ENCODE results near the gene ZBTB7C.

ZBTB7C gene

DNA sequence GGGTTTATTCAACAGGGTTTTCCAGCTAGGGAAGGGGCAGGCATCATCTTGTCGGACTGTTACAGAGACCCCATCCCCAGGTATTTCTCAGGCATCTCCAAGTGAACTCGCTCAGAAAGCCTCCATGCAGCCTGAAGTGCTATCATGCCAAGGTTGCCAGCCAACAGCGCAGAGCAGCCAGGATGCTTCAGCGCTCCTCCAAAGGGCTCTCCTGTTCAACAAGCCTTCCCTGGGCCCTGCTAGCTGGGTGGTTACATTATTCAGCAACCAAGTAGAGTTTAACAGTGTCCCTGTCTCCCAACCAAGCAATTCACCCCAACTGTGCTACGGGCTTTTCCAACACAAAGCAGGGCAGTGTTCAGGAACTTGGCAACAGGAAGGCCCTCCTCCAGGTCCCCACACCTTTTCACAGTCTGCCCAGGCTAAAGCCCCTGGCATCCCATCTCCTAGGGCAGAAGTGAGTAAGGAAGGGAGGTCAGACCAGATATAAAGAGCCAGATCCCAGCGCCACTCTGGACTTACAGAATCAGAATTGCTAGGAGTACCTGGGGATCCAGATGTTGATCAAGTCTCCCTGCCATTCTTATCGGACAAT, 52.9 kb downstream of the ZBTB7C start:
- CTCF ChIA-PET = no interaction called here
- no peak for TF ChIP-seq L3MBTL2 (conservative IDR thresholded peaks at IDR 0.05)
- no peak for TF ChIP-seq ELF4 (IDR thresholded peaks at IDR 0.05)
- TF ChIP-seq, protein P1, sequence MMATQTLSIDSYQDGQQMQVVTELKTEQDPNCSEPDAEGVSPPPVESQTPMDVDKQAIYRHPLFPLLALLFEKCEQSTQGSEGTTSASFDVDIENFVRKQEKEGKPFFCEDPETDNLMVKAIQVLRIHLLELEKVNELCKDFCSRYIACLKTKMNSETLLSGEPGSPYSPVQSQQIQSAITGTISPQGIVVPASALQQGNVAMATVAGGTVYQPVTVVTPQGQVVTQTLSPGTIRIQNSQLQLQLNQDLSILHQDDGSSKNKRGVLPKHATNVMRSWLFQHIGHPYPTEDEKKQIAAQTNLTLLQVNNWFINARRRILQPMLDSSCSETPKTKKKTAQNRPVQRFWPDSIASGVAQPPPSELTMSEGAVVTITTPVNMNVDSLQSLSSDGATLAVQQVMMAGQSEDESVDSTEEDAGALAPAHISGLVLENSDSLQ (IDR thresholded peaks at IDR 0.05) = no peak
- TF ChIP-seq LEF1 (IDR thresholded peaks at IDR 0.05; ENCODE audit: borderline replicate concordance) = no peak
- no peak for TF ChIP-seq BHLHE40 (IDR thresholded peaks at IDR 0.05; ENCODE audit: borderline replicate concordance)
- no peak for TF ChIP-seq TARDBP (IDR thresholded peaks at IDR 0.05)
- TF ChIP-seq ARNT (IDR thresholded peaks at IDR 0.05) = no peak
- TF ChIP-seq FOXK2 (IDR thresholded peaks at IDR 0.05) = no peak
- TF ChIP-seq ZNF384 (IDR thresholded peaks at IDR 0.05) = no peak
- no peak for TF ChIP-seq FOXM1 (IDR thresholded peaks at IDR 0.05; ENCODE audit: borderline replicate concordance)
- no peak for TF ChIP-seq NFRKB (IDR thresholded peaks at IDR 0.05)
- no peak for DNase-seq (ENCODE audit: extremely low spot score)
- POLR2A ChIA-PET = no interaction called here

DNA sequence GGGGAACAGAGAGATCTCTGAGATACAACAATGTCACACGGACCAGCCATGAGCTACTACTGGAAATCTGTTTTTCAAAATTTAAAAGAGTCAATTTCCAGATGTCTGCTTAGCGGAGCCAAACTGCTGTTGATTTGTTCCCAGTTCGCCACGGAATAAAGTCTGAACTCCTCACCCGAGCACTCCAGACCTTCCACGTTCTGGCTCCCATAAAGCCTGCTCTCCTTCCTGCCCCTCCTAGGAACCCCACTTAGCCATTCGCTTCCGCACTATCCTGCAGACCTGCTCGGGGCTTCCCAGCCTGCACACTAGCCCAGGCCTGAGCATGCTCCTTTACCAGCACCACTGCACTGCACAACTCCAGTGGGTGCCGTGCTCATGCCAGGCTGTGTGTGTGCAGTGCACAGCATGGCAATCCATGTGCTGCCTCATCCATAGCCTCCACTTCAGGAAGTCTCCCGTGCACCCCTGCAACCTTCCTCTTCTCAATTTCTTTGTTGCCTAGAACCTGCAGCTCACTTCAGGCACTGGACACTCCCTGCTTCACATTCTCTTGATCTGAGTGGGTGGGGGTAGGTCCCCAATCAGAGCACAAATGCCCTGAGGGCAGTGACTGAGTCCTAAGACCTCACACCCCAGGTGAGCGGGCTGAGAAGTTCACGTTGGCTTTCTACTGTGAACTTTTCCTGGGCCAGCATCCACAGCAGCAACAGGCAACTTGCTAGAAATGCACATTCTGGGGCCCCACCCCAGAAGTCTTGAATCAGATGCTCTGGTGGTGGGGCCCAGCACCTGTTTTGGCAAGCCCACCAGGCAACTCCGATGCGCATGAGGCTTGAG, 53.7 kb downstream of the ZBTB7C start:
- DNase-seq (ENCODE audit: extremely low spot score) = no peak
- ChIA-PET CTCF (no interaction called here), POLR2A (no interaction called here)
- TF ChIP-seq CTBP1 (IDR thresholded peaks at IDR 0.05; ENCODE audit: borderline replicate concordance) = no peak
- no peak for TF ChIP-seq FOXA1 (IDR thresholded peaks at IDR 0.05)
- TF ChIP-seq ARNT (IDR thresholded peaks at IDR 0.05) = no peak
- no peak for TF ChIP-seq FOXK2 (IDR thresholded peaks at IDR 0.05)
- TF ChIP-seq SP1 (IDR thresholded peaks at IDR 0.05) = no peak
- TF ChIP-seq ZNF384 (IDR thresholded peaks at IDR 0.05) = no peak
- no peak for TF ChIP-seq BHLHE40 (IDR thresholded peaks at IDR 0.05; ENCODE audit: borderline replicate concordance)

DNA sequence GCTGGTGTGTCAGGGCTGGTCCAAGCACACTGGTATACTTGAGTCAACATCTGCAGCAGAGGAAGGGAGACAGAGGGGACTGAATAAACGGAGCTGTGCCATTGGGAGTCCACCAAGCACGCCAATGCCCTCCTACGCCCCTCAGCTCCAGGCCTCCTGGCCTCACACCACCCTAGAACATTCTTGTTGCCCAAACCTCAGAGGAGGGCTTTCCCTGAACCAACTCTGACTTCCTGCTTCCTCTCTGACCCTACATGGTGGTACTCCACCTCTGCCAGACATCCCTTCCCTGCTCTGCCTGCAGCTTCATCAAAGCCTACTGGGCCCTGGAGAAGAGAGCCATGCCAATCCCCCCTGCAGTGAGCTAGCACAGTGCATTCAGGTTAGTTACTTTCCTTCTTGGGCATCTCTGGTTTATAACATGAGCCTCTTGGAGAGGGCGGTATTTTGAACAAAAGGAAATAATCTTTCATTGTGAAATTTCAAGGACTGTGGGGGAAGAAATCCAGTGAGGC, 54.4 kb downstream of the ZBTB7C start:
- no peak for TF ChIP-seq ARNT (IDR thresholded peaks at IDR 0.05)
- TF ChIP-seq FOXK2 (IDR thresholded peaks at IDR 0.05) = no peak
- no peak for TF ChIP-seq HDGF (IDR thresholded peaks at IDR 0.05; ENCODE audit: borderline replicate concordance)
- TF ChIP-seq CTBP1 (IDR thresholded peaks at IDR 0.05; ENCODE audit: borderline replicate concordance) = no peak
- no peak for TF ChIP-seq BHLHE40 (IDR thresholded peaks at IDR 0.05; ENCODE audit: borderline replicate concordance)
- TF ChIP-seq ELF4 (IDR thresholded peaks at IDR 0.05) = no peak
- TF ChIP-seq, protein P1 (IDR thresholded peaks at IDR 0.05) = no peak
- TF ChIP-seq FOXM1 (IDR thresholded peaks at IDR 0.05; ENCODE audit: borderline replicate concordance) = no peak
- TF ChIP-seq LEF1 (IDR thresholded peaks at IDR 0.05; ENCODE audit: borderline replicate concordance) = no peak
- no peak for TF ChIP-seq SP1 (IDR thresholded peaks at IDR 0.05)
- TF ChIP-seq SUZ12 (IDR thresholded peaks at IDR 0.05) = no peak
- ChIA-PET POLR2A (no interaction called here), CTCF (no interaction called here)

DNA sequence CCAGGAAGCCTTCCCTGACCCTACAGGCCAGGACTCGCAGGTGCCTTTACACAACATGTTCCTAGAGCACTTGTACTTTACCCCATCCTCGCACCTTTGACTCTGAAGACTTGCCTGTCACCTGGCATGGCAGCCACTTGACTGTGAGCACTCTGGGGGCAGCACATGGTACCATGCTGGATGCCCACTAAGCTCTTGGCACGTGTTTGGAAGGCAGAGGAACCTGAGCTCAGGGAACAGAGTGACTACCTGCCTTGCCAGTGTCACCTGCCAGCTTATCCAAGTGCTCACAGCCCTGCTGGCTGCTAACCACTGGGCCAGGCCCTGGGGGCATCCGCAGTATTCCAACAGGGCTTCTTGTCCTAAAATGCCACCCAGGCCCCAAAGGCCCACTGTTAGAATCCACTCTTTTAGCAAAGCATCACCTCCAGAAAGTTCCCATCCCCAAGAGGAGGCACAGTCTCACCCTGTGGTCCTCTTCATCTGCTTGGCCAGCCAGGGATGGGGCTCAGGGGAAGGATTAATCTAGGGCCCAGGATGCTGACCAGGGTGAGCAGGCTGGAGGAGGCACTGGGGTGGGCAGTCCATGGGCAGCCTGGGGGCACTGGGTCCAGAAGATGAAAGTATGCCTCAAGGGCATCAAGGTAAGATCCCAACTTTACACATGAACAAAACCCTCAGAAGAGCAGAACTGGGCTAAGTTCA, 57.0 kb downstream of the ZBTB7C start:
- no peak for DNase-seq (ENCODE audit: extremely low spot score)
- CTCF ChIA-PET = interaction anchor here (1.0 kb wide), 1 partner anchor 15 kb away, joined by 3 read pairs; no protein-coding TSS in a partner anchor
- POLR2A ChIA-PET = no interaction called here
- TF ChIP-seq FOXK2 (IDR thresholded peaks at IDR 0.05) (no peak), SUZ12 (IDR thresholded peaks at IDR 0.05) (no peak), SP1 (IDR thresholded peaks at IDR 0.05) (no peak), ARNT (IDR thresholded peaks at IDR 0.05) (no peak), ELF4 (IDR thresholded peaks at IDR 0.05) (no peak), FOXM1 (IDR thresholded peaks at IDR 0.05; ENCODE audit: borderline replicate concordance) (no peak), BHLHE40 (IDR thresholded peaks at IDR 0.05; ENCODE audit: borderline replicate concordance) (no peak), CTBP1 (IDR thresholded peaks at IDR 0.05; ENCODE audit: borderline replicate concordance) (no peak), NFRKB (IDR thresholded peaks at IDR 0.05) (no peak), ZNF384 (IDR thresholded peaks at IDR 0.05) (no peak), TARDBP (IDR thresholded peaks at IDR 0.05) (no peak), HDGF (IDR thresholded peaks at IDR 0.05; ENCODE audit: borderline replicate concordance) (no peak), LEF1 (IDR thresholded peaks at IDR 0.05; ENCODE audit: borderline replicate concordance) (no peak), FOXA1 (IDR thresholded peaks at IDR 0.05) (no peak), L3MBTL2 (conservative IDR thresholded peaks at IDR 0.05) (no peak)
- TF ChIP-seq, protein P1 (IDR thresholded peaks at IDR 0.05) = no peak

More for the DNA sequence above, 54.4 kb downstream of the ZBTB7C start:
- DNase-seq (ENCODE audit: extremely low spot score) = no peak

DNA sequence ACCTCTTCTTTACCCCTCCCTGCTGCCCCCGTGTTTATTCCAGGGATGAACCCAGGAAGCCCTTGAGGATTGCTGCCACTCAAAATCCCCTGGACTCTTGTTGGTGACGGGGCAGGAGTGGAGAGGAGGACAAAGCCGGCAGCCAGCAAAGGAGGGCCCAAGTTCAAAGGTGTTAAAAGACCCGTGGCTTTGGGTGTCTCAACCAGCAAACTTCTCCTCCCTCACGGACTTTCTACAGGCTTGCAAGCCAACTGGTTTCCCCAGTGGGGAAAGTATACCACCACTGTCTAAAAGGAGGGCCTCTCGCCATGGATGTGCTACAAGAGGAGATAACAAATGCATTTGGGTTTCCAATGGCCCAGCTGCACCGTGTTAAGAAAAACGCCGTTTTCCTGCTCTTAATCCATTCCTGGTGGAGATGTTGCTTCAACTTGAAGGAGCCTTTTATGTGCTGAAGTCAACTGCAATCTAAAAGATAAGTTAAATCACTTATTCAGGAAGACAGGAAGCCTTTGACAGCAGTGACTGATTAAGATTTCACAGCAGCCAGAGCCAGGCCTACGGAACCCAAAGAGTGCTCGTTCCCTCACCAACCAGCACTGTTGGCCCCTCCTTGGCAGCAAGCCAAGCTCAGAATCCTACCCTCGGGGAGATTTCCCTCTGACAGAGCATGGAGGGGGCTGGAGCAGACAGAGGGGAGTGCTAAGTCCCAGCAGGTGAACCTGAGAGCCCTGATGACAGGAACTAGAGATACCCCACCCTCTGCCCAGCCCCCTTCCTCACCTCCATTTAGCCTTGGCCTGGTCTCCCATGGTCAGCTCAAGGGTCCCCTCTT, 57.8 kb downstream of the ZBTB7C start:
- ChIA-PET CTCF (interaction anchor here (1.0 kb wide), 1 partner anchor 14 kb away, joined by 3 read pairs; no protein-coding TSS in a partner anchor), POLR2A (no interaction called here)
- TF ChIP-seq SP1 (IDR thresholded peaks at IDR 0.05) (no peak), FOXA1 (IDR thresholded peaks at IDR 0.05) (no peak), FOXM1 (IDR thresholded peaks at IDR 0.05; ENCODE audit: borderline replicate concordance) (no peak)
- TF ChIP-seq, protein P1 (IDR thresholded peaks at IDR 0.05) = no peak
- DNase-seq (ENCODE audit: extremely low spot score) = no peak
